ENCODE results near the gene BTRC.
"Not testable (repeated sequence)": the region's sequence is repeated elsewhere in the genome, so short reads cannot be mapped to it uniquely, and the experiment has no call there.

Gene BTRC

GRCh38 chr10:101585841-101586240 is 231.9 kb downstream of the BTRC start:
- no peak for DNase-seq (ENCODE audit: low read depth in 2 of 2)

DNA sequence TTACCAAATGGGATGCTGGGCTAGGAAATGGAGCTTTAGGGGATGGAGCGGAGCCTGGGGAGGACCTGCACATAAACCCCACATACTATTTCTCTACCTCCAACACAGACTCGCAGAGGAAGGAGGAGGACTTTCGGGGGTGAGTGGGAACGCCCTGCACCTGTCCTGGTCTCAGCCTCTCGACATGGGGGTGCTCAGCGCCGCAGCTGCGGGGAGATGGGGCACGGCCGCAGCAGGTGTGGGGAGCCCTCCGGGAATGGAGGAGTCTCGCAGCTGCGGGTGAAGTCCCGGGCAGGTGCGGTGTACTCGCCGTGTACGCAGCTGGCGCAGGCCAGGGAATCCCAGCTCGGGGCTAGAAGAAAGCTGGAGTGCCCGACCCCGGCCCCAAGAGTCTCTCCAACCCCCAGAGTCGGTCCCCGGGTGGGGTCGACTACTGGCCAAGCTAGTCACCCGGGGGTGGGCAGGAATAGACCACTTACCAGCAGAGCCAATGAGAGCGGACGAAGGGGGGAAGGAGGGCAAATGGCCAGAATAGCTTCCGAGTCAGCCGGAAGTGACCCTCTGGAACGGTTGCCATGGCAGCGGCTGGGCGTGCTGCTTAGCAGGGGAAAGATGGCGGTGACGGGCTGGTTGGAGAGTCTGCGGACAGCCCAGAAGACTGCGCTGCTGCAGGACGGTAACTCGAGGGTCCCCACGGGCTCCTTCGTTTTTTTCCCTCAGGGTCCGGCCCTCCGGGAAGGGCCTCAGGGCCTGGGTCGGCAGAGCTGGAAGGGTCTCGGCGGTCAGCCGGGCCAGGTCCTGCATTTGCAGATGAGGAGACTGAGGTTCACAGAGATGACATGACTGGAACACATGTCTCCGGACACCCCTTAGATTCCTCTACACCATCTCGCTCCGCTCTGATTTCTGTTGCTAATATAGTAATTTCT is 234.0 kb downstream of the BTRC start, which contains the start of the genes DPCD and POLL:
Gene DPCD (plus strand): TSS at position 597 of the 929 bp plus-strand sequence. CDS start 16 bp downstream, at position 613.
Gene POLL (minus strand): TSS at position 533 of the 929 bp plus-strand sequence. CDS start 897 bp downstream, outside the sequence.
- DNase-seq (ENCODE audit: low read depth in 2 of 2) = peak; percentile 80 to 82

DNA sequence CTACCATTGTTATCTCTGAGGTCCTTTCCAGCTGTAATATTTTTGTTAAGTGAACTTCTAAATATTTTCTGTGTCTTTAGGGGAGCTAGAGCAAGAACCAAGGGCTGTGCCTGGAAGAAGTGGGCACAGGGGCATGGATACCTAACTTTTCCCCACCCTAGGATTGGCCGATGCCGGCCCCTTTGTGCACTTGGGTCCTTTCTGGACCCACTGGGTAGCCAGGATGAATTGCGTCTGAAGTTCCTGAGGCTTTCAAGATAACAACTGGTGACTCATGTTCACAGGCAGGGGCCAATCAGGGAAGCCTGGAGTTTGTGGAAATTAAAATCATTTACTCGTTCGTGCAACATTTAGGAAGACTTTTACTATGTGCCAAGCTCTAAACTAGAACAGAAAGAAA is 234.9 kb downstream of the BTRC start:
- no peak for DNase-seq (ENCODE audit: low read depth in 2 of 2)

- DNase-seq (ENCODE audit: low read depth in 2 of 2) = not testable (repeated sequence)
Measured at GRCh38 chr10:101593331-101593730, 239.4 kb downstream of the BTRC start.

DNA sequence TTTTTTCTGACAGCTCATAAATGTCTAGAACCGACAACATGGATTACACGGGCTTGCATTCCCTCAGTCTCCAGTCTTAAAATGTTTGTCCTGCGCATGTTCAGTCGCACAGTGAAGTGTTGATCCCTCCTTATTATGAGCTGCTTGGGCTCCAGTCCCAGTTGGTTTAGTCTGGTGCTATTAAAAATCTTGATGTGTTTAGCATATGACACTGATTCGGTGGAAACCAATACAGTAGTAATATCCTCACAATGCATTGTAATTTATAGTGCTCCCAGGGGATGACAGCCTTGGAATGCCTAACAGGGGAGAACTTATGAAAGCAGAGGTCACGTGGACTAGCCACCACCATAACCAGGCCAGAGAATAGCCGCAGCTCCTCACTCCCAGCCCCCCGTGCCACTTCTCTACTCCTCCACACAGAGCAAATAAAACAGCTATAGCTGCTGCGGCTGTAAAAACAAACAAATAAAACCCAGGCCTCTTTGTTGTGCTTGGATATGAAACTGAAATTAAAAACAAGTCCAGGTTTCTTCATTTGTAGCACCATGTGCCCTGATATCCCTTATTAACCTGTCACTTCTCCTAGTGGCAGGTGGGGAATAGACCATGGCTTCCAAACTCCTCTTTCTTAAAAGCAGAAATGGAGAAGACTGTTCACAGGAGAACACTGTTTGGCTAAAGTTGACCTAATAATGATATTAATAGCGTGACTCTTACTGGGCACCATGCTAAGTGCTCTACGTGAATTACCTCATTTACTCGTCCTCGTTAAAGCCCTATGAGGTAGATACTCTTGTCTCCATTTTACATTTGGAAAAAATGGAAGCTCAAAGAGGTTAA is 241.8 kb downstream of the BTRC start:
- DNase-seq (ENCODE audit: low read depth in 2 of 2) = no peak

DNA sequence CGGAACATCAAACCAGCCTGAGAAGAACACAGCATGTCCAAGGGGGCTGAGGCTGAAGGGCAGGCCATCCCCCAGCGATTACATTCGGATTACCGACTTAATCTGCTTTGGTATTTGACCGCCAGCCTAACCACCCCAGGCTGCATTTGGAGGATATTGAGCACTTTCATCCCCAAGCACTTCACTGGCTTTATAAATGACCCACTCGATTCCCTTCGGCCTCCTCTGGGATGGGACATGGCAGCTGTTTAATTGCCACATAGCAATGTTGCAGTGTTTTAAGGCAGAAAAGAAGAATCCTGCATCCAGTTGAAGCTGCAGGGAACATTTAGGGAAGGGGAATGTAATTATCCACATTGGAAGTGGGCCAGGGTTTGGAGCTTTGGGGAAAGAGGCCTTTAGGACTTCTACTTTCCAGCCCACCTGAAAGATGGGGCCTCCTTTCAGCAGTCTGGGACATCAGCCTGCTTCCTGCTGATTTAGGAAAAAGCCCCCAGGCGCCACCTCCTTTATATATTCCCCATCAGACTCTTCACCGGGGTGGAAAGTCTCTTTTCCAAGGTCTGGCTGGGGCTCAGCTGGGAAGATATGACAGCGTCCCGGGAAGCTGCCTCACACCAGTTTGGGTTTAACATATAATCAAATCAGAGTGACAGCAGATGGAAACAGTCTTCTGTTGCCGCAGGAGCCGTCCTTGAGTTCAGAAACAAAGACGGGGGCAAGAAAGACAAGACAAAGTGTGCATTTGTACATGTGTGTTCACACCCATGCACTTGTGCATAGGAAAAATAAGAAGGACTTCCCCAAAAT is 243.3 kb downstream of the BTRC start:
- DNase-seq (ENCODE audit: low read depth in 2 of 2) = no peak

DNA sequence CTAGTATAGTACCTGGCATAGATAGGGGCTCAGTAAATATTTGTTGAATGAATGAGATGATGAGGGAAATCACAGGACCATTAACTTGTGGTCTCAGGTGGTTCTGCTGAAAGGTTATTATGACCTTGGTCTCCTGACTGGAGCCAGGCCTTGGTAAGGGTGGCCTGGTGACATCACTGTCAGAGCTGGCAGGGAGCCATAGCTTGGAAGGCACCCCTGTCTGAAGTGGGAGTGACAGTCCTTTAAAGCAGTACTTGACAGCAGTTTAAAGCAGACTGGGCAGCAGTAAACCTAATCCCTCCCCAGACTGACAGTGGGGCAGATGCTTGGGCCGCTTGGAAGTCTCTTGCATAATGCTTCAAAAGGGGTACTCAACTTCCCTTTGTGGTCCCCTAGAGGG is 247.6 kb downstream of the BTRC start:
- DNase-seq (ENCODE audit: low read depth in 2 of 2) = no peak

DNA sequence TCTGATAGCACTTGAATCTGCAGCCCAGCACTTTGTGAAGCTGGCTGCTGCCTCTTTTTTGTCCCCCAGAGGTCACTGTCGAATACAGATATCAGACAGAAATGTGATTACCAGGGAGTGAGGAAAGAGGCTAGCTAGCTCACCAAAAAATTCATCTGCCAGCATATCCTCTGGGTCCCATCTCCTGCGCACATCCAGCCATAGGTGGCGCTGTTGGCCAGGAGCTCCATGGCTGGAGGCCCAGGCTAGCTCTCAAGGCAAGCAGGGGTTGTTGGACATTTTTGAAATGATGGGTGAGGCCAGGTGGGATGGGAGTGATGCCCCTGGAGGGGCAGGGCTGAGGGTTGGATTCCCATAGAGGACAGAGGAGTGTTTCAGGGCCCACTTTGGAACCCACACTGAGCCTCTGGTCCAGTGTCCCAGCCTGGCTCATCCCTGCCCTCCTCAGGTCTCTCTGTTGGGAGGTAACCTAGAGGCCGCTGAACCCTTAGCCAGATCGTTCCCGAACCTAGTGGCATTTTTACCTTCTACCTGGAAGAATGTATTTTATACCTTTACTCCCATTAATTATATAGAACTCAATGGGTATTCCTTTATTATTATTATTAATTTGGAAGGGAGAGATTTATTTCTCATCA is 248.9 kb downstream of the BTRC start:
- DNase-seq (ENCODE audit: low read depth in 2 of 2) = peak in 1 of 2 donors; percentile 31

Data from stimulated activated CD8-positive, alpha-beta memory T cell treated with anti-CD3 and anti-CD28 coated beads, Interleukin-2, amount 100 ng/mL, for 1 hour (primary cell).